Activated CD8-positive, alpha-beta memory T cell treated with anti-CD3 and anti-CD28 coated beads, Interleukin-2, amount 50 U/mL, for 48 hours (primary cell): Measurements from ENCODE around the gene MYRF.
A peak's percentile ranks its signal among the peaks of the same experiment; 100 is the strongest.

Source experiments
- DNase-seq: peaks from one replicate; pipeline ENCODE4 v3.0.0-alpha.2; 2020

The MYRF gene

DNA sequence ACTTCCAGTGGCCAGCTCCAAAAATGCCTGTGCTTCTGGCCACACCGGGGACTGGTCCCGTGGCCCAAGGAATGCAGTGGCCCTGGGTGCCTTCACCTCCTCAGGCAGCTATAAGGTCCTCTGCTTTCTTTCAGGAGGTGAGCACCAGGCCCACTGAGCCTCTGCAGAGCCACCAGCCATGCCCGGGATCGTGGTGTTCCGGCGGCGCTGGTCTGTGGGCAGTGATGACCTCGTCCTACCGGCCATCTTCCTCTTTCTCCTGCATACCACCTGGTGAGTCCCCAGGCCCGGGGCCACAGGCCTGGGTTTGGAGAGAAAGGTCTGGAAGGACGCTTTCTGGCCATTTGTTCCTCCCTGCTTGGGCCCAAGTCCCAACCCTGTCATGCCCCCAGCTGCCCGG, 32.5 kb upstream of the MYRF start:
- DNase-seq: no peak

DNA sequence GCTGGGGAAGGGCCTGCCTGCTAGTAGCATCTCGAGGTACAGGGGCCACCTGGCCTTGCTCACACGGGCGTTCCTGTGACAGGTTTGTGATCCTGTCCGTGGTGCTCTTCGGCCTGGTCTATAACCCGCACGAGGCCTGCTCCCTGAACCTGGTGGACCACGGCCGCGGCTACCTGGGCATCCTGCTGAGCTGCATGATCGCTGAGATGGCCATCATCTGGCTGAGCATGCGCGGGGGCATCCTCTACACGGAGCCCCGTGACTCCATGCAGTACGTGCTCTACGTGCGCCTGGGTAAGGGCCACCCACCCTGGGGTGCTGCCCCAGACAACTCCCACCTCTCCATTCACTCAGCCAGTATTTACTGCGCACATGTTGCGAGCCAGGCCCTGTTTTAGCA, 31.8 kb upstream of the MYRF start:
- no peak for DNase-seq

- no peak for DNase-seq
These were observed 28.0 kb upstream of the MYRF start for GRCh38 chr11:61724437-61724836.

DNA sequence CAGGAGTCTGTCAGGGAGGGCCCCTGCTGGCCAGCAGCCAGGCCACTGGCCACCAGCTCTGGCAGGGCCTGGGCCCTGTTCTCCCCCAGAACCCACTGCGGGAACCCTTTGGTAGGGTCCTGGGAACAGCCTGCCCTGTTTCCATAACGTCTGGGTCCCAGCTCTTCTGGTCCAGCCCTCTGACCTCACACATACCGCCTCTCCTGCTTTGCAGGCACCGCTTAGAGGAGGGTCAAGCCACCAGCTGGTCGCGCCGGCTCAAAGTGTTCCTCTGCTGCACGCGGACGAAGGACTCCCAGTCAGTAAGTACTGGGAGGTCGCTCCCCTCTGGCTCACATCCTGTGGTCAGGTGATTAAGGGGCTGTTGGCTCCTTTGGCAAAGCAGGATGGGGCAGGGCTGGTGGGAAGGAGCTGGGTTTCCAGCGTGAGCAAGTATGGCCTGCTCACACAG, 26.6 kb upstream of the MYRF start:
- no peak for DNase-seq

DNA sequence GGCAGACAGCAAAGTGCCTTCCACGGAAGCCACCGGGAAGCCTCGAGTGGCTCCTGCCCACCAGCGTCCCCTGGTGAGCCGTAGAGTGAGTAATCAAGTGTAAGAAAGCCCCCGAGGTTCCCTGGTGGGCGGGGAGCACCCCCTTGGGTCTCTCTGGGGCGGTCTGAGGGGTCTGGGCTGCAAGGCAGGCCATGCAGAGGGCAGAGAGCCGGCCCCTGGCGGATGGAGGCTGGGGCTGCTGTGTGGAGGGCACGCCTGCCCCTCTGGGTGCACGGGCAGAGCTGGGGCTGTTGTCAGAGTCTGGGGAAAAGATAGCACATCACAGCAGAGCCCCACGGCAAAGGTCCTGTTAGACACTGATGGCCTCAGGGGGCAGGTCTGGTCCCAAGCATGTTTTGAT, 25.7 kb upstream of the MYRF start:
- no peak for DNase-seq

GRCh38 chr11:61727401-61727811, 25.0 kb upstream of the MYRF start:
- no peak for DNase-seq

DNA sequence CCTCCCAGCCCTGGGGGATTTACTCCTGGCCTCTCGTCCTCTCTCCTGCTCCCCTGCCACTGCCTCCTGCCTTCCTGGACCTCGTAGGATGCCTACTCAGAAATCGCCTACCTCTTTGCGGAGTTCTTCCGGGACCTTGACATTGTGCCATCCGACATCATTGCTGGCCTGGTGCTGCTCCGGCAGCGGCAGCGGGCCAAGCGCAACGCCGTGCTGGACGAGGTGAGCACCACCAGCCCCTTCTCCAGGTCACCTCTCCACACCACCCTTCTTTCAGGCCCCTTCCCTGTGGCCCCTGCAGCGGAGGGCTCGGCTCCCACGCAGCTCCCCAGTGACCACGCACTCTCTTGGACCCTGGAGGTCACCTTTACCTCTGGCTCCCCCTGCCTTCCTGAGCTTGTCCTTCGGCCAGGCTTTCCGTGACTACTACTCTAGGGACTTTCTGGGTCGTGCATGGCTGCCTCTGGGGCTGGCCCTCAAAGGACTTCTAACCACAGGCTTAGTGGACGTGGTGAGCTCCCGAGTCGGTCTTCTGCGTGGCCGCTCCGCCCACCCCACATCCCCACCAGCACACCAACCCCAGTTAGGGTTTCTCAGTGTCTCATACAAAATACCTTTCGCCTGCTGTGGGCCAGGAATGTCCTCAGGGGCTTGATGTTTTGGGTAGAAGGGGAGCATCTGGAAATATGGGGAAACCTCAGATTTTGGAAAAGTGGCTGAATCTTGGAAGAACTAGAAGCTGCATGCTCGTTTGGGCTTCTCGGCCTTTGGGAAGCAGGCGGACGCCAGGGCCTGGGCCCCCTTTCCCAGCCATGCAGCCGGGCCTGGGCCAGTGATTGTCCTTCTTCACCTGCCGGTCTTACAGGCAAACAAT, 24.1 kb upstream of the MYRF start:
- no peak for DNase-seq

DNA sequence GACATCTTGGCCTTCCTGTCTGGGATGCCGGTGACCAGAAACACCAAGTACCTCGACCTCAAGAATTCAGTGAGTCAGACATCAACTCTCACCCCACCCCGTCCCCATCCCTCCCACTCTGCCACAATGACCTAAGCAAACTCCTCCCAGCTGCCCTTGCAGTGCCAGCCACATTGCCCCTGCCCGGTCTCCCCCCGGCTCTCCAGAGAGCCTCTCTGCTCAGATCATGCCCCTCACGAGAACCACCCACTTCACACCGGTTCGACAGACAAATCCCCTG, 23.6 kb upstream of the MYRF start:
- no peak for DNase-seq

DNA sequence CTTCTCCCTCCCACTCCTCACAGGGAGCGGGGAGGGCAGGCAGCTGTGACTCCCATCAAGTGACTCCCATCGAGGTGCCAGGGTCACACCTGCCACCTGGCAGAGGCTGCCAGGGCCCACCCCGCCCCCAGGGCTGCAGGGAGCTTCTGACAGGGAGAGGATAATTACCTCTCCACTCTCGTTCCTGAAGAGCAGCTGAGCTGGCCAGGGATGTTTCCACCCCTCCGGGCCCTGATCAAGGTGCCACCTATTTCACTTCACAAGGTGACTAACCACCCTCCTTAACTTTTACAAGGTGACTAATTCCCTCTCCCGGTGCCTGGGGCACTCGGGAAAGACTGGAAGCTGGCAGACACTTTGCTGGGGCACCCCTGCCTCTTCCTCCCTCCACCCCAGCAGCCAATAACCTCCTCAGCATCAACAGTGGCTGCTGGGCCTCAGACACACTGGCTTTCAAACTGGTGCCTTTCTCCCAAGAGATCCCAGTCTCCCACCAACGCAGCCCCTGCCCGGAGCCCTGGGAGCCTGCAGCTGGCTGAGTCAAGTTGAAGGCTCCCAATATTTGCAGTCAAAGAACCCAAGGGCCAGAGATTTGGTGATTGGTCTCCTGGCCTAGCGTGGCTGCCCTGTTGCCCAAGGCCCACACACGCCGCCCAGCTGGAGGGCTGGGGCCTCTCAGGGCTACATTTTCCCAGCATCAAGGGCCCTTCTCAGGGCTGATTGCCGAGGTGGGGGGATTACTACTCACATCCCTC, 22.0 kb upstream of the MYRF start:
- no peak for DNase-seq

GRCh38 chr11:61731211-61731951, 21.1 kb upstream of the MYRF start:
- no peak for DNase-seq

DNA sequence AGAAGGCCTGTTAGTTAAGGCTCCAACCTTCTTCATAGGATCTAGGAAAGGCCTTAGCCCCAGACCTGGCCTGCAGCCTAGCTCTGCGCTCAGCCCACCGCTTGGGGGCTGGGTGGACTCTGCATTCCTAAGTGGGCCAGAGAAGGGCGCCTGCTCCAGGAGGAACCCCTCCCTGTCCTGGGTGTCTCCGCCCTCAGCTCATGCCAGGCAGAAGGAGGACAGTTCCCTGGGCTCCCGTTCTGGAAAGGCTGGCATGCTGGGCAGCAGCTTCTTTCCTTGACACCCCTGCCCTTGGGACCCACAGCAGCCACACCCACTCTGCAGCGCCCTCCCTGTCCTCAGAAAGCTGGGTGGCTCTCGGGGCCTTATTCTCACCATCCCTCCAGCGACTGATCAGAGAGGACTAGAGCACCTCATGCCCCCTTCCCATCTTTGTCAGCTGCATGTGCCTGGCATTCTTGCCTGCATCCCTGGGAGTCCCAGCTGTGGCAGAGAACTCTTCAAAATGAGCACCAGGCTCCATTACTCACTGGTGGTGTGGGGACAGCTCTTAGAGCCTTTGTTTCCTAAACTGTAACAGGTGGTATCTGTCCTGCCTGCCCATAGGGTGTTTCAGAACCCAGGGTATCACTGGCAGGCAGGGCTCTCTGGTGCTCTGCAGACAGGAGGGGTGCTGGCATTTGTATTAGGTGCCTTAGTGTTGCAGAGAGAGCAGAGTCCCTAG, 20.3 kb upstream of the MYRF start:
- DNase-seq: no peak

DNA sequence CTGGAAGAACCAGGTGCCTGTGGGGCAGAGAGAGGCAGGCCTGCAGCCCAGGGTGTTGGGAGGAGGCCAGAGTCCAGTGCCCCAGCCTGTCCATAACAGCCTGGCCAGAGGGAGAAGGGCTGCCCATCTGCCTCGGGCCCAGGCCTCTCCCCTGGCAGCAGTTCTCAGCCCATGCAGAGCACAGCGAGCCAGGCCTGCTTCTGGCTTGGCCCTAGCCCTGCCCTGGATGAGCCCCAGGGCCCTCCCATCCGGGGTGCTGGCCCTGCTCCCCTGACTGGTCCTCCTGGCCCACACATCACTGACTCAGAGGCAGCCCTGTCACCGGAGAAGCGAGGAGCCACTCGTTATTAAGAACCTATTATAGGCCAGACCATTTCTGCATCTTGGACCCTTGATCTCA, 19.7 kb upstream of the MYRF start:
- DNase-seq: no peak

GRCh38 chr11:61733120-61733978, 19.1 kb upstream of the MYRF start:
- peak; percentile 89 for DNase-seq

- no peak for DNase-seq
These were observed 17.7 kb upstream of the MYRF start for GRCh38 chr11:61734767-61735166.

DNA sequence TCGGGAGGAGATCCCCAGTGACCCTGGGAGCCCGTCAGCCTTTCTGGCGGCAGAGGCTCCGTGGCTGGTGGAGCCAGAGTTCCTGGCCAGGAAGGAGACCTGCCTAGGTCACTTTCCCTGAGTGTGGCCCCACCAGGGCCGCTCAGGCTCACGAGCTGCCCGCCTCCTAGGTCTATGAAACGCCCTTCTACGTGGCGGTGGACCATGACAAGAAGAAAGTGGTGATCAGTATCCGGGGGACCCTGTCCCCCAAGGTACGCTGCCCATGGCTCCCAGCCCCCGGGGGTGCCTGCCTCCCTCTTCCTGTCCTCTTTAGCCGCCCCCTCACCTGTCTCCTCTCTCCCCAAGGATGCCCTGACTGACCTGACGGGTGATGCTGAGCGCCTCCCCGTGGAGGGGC, 17.0 kb upstream of the MYRF start:
- no peak for DNase-seq

DNA sequence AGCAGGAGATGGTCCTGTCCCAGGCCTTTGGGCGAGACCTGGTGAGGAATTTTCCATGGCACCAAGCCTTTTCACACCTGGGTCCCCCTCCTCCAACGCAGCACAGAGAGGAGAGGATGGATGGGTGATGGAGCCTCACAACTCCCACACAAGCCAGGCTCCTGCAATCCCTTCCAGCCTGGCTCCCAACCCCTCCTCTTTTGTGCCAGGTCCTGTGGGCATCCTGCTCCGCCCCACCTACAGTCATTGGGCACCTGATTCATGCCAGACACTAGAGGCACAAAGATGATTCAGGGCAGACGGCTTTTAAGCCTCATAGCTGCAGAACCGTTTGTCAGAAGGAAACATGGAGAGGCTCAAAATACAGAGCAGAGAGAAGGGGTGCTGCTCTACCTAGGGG, 16.1 kb upstream of the MYRF start:
- DNase-seq: no peak

DNA sequence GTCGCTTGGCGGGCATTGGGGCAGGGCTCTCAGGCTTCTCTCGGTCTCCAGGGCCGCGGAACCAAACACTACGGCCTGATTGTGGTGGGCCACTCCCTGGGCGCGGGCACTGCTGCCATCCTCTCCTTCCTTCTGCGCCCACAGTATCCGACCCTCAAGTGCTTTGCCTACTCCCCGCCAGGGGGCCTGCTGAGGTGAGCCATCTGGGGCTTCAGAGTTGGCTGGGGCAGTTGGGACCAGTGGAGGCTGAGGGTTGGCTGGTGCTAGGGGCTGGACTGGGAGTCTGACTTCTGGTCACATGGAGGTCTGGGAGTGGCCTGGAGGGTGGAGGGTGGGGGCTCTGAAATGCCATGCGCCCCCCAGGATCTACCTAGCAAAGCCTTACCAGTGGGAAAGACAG, 15.3 kb upstream of the MYRF start:
- DNase-seq: no peak

GRCh38 chr11:61737636-61738386, 14.6 kb upstream of the MYRF start:
- DNase-seq: no peak

DNA sequence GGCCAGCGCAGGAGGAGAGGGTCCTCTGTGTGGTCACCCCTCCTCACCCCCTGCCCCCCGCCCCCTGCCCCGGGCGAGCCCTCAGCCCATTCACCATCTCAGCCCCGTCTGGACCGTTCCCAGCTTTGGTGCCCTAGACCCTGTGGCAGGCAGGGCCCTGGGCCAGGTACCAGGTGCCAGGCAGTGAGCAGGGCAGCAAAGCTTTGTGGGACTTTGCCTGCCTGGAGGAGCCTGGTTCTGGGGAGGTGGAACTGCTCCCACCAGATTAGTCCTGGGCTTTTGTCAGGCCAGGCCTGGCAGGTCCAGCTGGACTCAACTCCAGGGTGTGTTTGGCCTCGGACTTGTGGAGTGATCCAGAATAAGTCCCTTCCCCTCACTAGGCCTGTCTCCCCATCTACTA, 13.7 kb upstream of the MYRF start:
- DNase-seq: no peak

GRCh38 chr11:61739413-61739812, 13.0 kb upstream of the MYRF start:
- DNase-seq: no peak

- no peak for DNase-seq
These were observed 12.5 kb upstream of the MYRF start for GRCh38 chr11:61739966-61740365.
